GM19395 (cell line): ENCODE results near the gene RGS7.
A peak's percentile ranks its signal among the peaks of the same experiment; 100 is the strongest.
"Not testable (repeated sequence)": the region's sequence is repeated elsewhere in the genome, so short reads cannot be mapped to it uniquely, and the experiment has no call there.

Experiments used
- ATAC-seq: cut with Tn5 transposase; IDR thresholded peaks from one replicate; pipeline ENCODE4 v1.9.1; 2021; ENCODE audit warnings: mild to moderate bottlenecking, moderate library complexity; ENCODE audit not compliant: unreplicated experiment

The RGS7 gene

GRCh38 chr1:241095847-241096246, 261.2 kb downstream of the RGS7 start:
- ATAC-seq: no peak

DNA sequence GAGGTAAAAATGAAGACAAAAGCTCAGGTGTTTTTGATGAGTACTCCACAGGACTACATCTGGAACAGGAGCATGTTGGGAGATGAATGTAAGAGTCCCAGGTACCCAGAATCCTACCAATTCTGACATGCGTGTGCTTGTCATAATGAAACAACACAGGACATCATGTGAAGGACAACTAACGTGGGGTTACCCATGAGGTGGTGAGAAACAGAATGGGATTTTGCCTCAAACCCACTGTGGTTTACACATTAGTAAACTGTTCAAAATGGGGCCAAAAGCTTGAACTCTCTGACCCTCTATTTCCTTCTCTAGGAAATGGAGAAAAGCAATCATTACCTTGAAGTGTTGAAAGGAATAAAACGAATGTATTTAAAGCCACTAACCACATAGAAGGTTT, 266.2 kb downstream of the RGS7 start:
- ATAC-seq: no peak

- not testable (repeated sequence) for ATAC-seq
Measured at GRCh38 chr1:241089066-241089465, 267.9 kb downstream of the RGS7 start.

GRCh38 chr1:241088075-241088474, 268.9 kb downstream of the RGS7 start:
- peak; percentile 53 for ATAC-seq

GRCh38 chr1:241086686-241087085, 270.3 kb downstream of the RGS7 start:
- ATAC-seq: no peak

- no peak for ATAC-seq
Measured at GRCh38 chr1:241083285-241083684, 273.7 kb downstream of the RGS7 start.

DNA sequence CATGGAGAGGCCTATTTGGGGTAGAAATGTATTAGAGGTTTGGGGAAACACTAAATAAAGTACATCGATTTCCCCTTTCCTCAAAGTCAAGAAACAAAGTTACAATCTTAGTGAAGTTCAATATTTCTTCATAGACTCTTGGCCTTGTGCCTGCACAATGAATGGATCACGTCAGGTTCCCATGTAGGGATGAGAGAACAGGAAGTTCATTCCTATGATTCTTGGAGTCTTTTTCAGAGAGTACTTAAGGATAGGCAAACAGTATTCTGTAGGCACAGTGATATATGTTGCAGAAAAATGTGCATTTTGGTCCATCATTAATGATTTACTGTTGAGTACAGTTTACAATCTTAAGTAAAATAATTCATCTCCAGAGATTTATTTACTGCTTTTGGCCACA, 275.5 kb downstream of the RGS7 start:
- no peak for ATAC-seq

DNA sequence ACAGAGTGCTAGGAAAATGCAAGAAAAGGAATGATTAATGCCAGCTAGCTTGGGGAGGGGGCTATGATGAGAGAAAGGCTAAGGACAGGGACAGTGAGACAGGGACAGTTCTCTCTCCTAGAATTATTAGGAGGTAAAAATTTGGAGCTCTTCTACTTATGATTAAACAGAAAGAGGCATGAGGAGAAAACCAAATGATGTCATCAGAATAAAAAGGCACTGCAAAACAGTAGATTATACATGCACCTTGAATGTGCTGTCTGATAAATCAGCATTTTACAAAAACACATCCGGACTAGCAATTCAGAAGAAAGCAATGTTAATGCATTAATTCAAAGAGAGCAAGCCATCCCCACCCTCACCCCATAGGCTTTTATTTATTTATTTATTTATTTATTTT, 277.5 kb downstream of the RGS7 start:
- ATAC-seq: no peak

DNA sequence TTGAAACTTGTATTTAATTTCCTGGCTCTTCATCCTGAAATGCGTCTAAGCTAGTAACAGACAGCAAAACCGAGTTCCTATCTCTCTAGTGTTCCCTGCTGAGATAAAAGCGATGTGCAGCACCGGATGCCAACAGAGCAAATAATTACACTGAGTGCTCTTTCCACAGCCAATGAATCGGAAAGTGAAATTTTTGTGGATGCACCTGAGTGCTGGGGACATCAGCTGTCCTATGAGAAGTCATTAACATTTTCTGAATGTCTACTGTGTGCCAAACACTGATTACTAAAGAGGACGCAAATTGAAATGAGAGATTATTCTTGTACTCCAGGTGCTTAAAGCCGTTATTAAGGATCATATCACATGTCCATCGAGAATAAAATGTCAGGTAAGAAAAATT, 278.0 kb downstream of the RGS7 start:
- no peak for ATAC-seq

DNA sequence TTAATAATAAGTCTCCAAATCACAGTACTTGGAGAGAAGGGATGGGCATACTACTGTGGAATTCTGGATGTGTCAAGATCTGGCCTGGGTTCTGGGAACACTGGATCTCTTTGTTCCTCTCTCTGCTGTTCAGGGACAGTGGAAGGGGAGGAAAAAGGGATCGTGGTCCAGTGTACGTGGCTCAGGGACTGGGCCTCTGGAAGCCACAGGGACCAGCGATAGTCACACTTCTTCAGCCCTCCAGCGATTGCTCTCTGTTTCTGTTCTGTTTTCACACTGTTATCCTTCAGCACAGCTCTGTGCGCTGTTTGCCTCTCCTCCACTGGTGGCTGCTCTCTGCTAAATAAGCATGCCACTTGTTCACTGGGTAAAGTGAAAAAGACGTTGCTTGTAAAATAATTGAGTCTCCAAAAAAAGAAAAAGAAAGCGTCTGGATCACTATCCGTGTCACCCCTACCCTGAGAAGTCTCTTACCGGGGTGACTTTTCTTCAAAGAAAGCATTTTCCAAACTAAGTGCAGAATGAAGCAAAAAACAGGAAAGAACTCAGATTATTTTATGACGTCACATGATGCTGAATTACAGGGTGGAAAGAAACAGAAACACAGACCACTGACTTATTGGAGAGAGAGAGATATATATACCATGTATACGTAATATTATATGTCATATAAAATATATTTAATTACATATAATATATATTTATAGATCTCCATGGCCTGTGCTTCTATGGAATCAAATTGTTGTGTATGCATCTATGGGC, 279.4 kb downstream of the RGS7 start:
- ATAC-seq: no peak

DNA sequence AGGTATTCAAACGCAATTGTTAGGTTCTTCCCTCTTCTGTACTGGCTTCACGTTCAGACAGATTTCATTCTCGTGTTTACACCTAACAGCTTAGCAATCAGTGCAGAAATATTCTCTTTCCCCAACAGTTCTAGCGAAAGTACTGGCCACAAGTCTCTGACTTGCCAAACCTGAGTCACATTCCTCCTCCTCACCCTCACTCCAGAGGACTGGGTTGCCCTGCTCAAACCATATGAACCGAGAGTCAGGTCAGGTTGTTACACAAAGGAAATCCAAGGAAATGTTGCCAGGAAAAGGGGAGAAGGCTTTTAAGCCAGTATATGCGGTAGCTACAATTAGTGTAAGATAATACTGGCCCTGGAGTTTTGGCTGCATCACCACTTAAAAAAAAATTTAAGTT, 282.5 kb downstream of the RGS7 start:
- ATAC-seq: no peak

DNA sequence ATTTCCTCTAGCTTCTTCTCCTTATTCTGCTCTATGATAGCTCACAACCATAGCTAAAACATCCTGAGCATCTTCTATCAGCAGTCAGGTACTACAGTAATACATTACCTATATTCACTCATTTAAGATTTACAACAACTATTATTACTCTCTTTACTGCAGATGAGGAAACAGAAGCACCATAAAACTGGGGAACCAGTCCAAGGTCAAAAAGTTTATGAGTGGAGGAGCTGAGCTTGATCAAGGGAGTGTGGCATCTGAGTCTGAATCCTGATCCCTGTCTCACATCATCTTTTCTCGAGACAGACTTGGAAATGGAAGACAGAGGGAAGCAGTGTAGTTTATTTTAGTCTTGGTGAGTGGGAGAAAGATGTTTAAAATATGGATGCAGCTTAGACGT, 288.6 kb downstream of the RGS7 start:
- ATAC-seq: no peak

DNA sequence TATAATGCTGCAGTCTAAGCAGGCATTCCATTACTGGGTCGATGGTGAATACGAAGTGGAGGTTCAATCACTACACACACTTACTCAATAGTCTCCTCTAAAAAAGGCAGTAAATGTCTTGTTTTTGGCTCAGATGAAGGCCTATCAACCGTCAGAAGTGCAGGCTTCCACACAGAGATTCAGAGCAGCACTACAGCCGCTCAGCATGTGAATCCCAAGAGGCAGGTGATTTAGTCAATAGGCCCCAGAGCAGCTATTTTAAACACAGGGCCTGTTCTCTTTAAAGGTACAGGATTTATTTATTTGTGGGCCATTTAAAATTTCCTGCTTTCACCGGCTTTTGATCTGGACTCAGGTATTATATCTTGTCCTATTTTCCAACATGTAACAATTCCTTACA, 293.7 kb downstream of the RGS7 start:
- ATAC-seq: no peak

DNA sequence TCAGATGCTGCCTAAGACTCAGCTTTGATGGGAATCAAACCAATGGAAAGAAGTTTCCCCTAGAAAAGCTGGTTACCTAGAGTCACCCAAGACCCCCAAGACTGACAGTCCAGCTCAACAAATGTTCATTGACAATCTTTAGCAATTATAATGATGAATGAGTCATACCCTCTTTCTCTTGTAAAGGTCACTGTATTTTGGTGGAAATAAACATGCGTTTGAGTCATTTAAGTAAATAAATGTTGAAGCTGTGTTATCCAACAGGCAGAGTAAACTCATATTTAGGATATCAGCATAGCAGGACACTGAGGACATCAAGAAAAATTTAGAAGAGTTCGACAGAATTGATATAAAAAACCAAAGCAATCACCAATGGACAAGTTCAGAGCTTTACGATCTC, 295.9 kb downstream of the RGS7 start:
- no peak for ATAC-seq

- ATAC-seq: no peak
Measured at GRCh38 chr1:241048622-241049021, 308.4 kb downstream of the RGS7 start.

DNA sequence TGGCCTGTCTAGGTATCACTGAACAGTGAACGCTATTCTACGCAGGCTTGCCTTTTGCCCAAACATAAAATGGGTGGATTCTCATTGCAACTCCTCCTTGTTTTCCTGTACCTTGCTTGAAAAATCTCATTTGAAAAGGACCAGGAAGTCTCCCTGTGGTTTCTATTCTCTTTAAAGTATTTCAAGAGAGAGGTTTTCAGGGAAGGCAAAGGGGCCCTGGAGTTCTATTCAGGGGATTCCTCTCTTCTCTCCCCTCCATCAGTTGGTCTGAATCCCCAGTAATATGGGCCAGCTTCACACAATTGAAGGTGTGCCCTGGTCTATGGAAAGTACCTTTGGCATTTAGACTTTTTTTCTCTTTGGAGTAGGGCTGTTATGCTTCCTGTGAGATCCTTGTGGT, 311.3 kb downstream of the RGS7 start:
- ATAC-seq: no peak

- no peak for ATAC-seq
Measured at GRCh38 chr1:241034203-241034936, 322.6 kb downstream of the RGS7 start.

DNA sequence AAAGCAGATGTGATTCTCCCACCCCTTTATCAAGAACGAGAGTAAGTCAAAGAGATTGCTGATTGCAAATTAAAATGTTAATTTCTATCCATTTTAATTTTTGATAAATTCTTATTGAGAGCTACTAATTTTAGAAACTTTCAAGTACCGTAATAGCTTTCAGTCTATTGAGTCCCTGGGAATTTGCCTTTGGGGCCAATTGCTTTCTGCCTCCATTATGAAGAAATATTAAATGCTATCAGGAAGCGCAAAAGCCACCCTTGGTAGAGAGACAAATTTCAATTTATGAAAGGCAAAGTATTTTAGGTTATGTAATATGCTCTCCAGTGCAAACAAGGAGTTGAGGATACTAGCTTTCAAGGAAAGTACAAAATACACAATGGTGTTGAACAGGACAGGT, 332.2 kb downstream of the RGS7 start:
- no peak for ATAC-seq

- no peak for ATAC-seq
Measured at GRCh38 chr1:241022366-241022765, 334.6 kb downstream of the RGS7 start.

DNA sequence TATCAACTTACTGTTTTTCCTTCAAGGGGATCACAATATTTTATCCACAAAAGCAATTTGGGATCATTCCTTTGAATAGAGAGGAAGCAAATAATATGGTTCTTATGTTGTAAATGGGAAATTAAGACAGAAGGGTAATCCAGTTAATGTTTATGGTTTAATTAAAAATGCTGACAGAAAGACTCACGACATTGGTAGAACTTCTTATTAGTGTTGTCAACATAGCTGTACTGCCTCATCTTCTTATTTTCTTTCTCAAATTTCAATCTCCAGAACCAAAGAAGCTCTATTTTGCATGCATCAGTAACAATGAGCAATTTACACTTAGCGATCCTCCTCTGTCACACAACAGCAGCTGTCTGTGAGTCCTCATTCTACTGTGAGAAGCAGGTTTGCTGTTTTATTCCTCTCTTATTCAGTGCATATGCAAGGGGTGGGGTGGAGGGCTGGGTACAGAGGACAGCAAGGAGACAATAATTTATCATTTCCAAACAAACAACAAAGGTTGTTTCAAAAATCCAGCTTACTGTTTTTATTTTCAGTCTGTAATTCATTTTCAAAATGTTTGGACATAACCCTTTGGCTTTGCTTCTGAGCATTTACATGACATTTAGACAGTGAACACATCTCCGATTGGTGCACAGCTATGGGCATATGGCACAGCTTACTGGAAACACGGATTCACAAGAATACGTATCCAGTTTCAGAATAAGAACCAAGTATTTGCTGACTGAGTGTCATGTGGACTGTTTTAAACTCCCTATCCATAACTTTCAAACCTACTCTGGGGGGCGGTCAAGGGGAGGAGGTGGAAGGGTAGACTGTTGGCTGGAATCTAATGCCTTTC, 335.9 kb downstream of the RGS7 start:
- ATAC-seq: no peak

GRCh38 chr1:241012708-241013340, 344.2 kb downstream of the RGS7 start:
- ATAC-seq: no peak
